ENCODE results near the gene DPYSL4.

DNA sequence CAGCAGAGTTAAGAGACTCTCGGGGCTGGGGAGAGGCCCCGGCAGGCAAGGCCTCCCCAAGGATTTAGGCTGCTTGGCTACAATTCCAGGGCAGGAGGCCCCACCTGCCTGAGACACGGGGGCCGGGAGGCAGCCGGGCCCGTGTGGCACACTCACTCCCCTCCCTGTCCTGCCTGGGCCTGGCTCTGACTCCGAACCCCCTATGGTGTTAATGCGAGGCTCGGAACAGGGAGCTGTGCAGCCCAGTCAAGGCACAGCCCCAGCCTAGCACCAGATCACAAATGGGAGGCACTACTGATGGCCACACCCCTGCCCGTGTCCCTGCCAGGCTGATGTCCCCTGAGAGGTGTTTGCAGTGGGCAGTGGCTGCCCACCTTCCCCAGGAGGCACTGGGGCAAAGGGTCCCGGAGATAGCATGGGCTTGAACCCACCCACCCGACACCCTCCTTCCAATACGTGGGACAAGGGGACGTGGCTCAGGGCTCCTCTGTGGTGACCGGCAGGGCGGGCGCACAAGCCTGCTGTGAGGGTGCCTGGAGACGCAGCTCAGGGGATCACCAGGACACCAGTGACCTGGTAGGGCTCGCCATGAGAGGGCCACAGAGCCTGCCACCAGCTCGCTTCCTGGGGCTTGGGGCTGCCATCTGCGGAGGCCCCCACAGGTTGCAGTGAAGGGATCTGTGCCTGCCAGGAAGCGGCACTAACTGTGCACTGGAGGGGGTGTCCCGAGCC lies 37.0 kb downstream of the DPYSL4 start:
- TF ChIP-seq, protein P1, sequence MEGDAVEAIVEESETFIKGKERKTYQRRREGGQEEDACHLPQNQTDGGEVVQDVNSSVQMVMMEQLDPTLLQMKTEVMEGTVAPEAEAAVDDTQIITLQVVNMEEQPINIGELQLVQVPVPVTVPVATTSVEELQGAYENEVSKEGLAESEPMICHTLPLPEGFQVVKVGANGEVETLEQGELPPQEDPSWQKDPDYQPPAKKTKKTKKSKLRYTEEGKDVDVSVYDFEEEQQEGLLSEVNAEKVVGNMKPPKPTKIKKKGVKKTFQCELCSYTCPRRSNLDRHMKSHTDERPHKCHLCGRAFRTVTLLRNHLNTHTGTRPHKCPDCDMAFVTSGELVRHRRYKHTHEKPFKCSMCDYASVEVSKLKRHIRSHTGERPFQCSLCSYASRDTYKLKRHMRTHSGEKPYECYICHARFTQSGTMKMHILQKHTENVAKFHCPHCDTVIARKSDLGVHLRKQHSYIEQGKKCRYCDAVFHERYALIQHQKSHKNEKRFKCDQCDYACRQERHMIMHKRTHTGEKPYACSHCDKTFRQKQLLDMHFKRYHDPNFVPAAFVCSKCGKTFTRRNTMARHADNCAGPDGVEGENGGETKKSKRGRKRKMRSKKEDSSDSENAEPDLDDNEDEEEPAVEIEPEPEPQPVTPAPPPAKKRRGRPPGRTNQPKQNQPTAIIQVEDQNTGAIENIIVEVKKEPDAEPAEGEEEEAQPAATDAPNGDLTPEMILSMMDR (IDR thresholded peaks at IDR 0.05; ENCODE audit: insufficient read depth, low read depth, low read length): no peak
- no peak for TF ChIP-seq EZH2 (IDR thresholded peaks at IDR 0.05; ENCODE audit: insufficient read depth, low read length)

Measured in astrocyte (in vitro differentiated cells and primary cell).